CD4-positive, CD25-positive, alpha-beta regulatory T cell (primary cell): ENCODE results near the gene TCP10L. TPM values are rescaled to one million over a fixed set of nuclear protein-coding genes. Genes with fewer than 3 reads are reported as not detected.
"Not testable (repeated sequence)": the region's sequence is repeated elsewhere in the genome, so short reads cannot be mapped to it uniquely, and the experiment has no call there.

Experiments
- ATAC-seq, 2 donors: fragments of 150-1000 bp; cut with Tn5 transposase; one replicate each; pipeline ENCODE4 v1.10.0; 2021; ENCODE audit warnings: low read depth in 2 of 2, moderate number of reproducible peaks in 2 of 2, moderate library complexity in 1 of 2
- DNase-seq, 3 donors: peaks; one replicate each; pipeline versions ENCODE4 v3.0.0 to v3.0.0-alpha.2; 2012 to 2022; ENCODE audit warnings: mixed read lengths in 1 of 3
- H3K27ac ChIP-seq: one replicate; pipeline ENCODE4 v1.7.0; 2013; ENCODE audit warnings: mild to moderate bottlenecking, low read length; ENCODE audit not compliant: insufficient read depth, poor library complexity, severe bottlenecking
- H3K27me3 ChIP-seq: one replicate; pipeline ENCODE4 v1.7.0; 2013; ENCODE audit warnings: low read length; ENCODE audit not compliant: control insufficient read depth, insufficient read depth
- H3K36me3 ChIP-seq: one replicate; pipeline ENCODE4 v1.7.0; 2013; ENCODE audit warnings: mild to moderate bottlenecking, low read length, moderate library complexity; ENCODE audit not compliant: control insufficient read depth, insufficient read depth
- H3K4me1 ChIP-seq: 2 replicates; pipeline ENCODE4 v1.7.0; 2013; ENCODE audit warnings: mild to moderate bottlenecking, low read length; ENCODE audit not compliant: insufficient read depth, control insufficient read depth, poor library complexity, severe bottlenecking
- H3K4me3 ChIP-seq: one replicate; pipeline ENCODE4 v1.7.0; 2013; ENCODE audit warnings: low read depth, mild to moderate bottlenecking, low read length, moderate library complexity
- H3K9me3 ChIP-seq, 2 experiments: 1 replicate in 1 of 2; 2 replicates in 1 of 2; pipeline ENCODE4 v1.7.0; 2013; ENCODE audit warnings: low read length in 2 of 2, mild to moderate bottlenecking in 1 of 2, moderate library complexity in 1 of 2; ENCODE audit not compliant: control insufficient read depth in 2 of 2
- H3K27ac Mint-ChIP-seq, 3 donors: one replicate each; pipeline ENCODE4 v1.8.0; 2020 to 2022; ENCODE audit warnings: mild to moderate bottlenecking in 3 of 3, mixed read lengths in 3 of 3, moderate library complexity in 2 of 3
- H3K27me3 Mint-ChIP-seq: one replicate; pipeline ENCODE4 v1.8.0; 2022; ENCODE audit warnings: mild to moderate bottlenecking, mixed read lengths
- H3K36me3 Mint-ChIP-seq: one replicate; pipeline ENCODE4 v1.8.0; 2020; ENCODE audit warnings: mixed read lengths
- H3K4me1 Mint-ChIP-seq, 4 donors: one replicate each; pipeline ENCODE4 v1.8.0; 2020 to 2022; ENCODE audit warnings: mixed read lengths in 4 of 4, mild to moderate bottlenecking in 1 of 4
- H3K4me3 Mint-ChIP-seq, 4 donors: one replicate each; pipeline ENCODE4 v1.8.0; 2020 to 2022; ENCODE audit warnings: mild to moderate bottlenecking in 4 of 4, mixed read lengths in 4 of 4, moderate library complexity in 3 of 4
- H3K9me3 Mint-ChIP-seq, 7 donors: one replicate each; pipeline ENCODE4 v1.8.0; 2020 to 2022; ENCODE audit warnings: mixed read lengths in 7 of 7, mild to moderate bottlenecking in 3 of 7, moderate library complexity in 2 of 7
- polyA plus RNA-seq, 4 donors: library from polyadenylated mRNA; unstranded; fragments of 300-500 nt; fragmentation: Illumina TruSeq; gene quantifications; one replicate each; pipeline ENCODE4 v1.2.3, GENCODE V29; 2021
- total RNA-seq: library from RNA; stranded (reverse); gene quantifications from one replicate; pipeline ENCODE4 v1.2.3, GENCODE V29; 2022

The TCP10L gene
- total and polyA plus RNA-seq, 5 donors from 2014 or later: 0.27 to 1.1 (median 0.39) TPM

GRCh38 chr21:32561476-32561875 lies 23.8 kb downstream of the TCP10L start:
- not testable (repeated sequence) for H3K27ac Mint-ChIP-seq, DNase-seq, H3K4me3 ChIP-seq, H3K4me3 Mint-ChIP-seq, H3K36me3 ChIP-seq, H3K4me1 ChIP-seq, H3K27me3 ChIP-seq, H3K4me1 Mint-ChIP-seq, ATAC-seq, H3K27me3 Mint-ChIP-seq, H3K27ac ChIP-seq, H3K36me3 Mint-ChIP-seq
- H3K9me3 ChIP-seq: peaks cover 3 to 10% of the 10 kb centered on the region in 2 experiments
- H3K9me3 Mint-ChIP-seq: peaks cover 0 to 11% (median 4%) of the 10 kb centered on the region in 7 donors

GRCh38 chr21:32560896-32561295 lies 24.4 kb downstream of the TCP10L start:
- Mint-ChIP-seq H3K36me3 (no peaks in the 10 kb centered on the region), H3K4me3 (no peak overlapping the region), H3K27me3 (no peaks in the 10 kb centered on the region), H3K27ac (no peak overlapping the region), H3K4me1 (peaks cover 0 to 2% (median 0%) of the 10 kb centered on the region in 4 donors), H3K9me3 (peaks cover 0 to 11% (median 4%) of the 10 kb centered on the region in 7 donors)
- peaks cover 3 to 10% of the 10 kb centered on the region in 2 experiments for H3K9me3 ChIP-seq
- ATAC-seq (no peak), DNase-seq (no peak)
- no peaks in the 10 kb centered on the region for H3K4me1 ChIP-seq
- H3K4me3 ChIP-seq: no peak overlapping the region
- no peak overlapping the region for H3K27ac ChIP-seq
- H3K36me3 ChIP-seq: no peaks in the 10 kb centered on the region
- peaks cover 4% of the 10 kb centered on the region for H3K27me3 ChIP-seq

- Histone ChIP-seq H3K4me1 (no peaks in the 10 kb centered on the region), H3K9me3 (no peaks in the 10 kb centered on the region), H3K27ac (no peak overlapping the region), H3K36me3 (no peaks in the 10 kb centered on the region), H3K27me3 (no peaks in the 10 kb centered on the region), H3K4me3 (no peak overlapping the region)
- Mint-ChIP-seq H3K36me3 (no peaks in the 10 kb centered on the region), H3K27ac (no peak overlapping the region), H3K27me3 (no peaks in the 10 kb centered on the region), H3K9me3 (peaks cover 0 to 2% (median 0%) of the 10 kb centered on the region in 7 donors), H3K4me3 (no peak overlapping the region), H3K4me1 (peaks cover 0 to 2% (median 0%) of the 10 kb centered on the region in 4 donors)
- ATAC-seq: no peak
- no peak for DNase-seq
Observed at GRCh38 chr21:32559006-32559610, 26.2 kb downstream of the TCP10L start.

GRCh38 chr21:32558106-32558505 lies 27.2 kb downstream of the TCP10L start:
- H3K4me3 ChIP-seq: no peak overlapping the region
- Mint-ChIP-seq H3K27ac (no peak overlapping the region), H3K4me3 (no peak overlapping the region), H3K36me3 (no peaks in the 10 kb centered on the region), H3K9me3 (peaks cover 0 to 2% (median 0%) of the 10 kb centered on the region in 7 donors), H3K4me1 (peaks cover 0 to 2% (median 0%) of the 10 kb centered on the region in 4 donors), H3K27me3 (no peaks in the 10 kb centered on the region)
- DNase-seq (no peak), ATAC-seq (no peak)
- H3K27ac ChIP-seq: no peak overlapping the region
- no peaks in the 10 kb centered on the region for H3K36me3 ChIP-seq
- no peaks in the 10 kb centered on the region for H3K4me1 ChIP-seq
- no peaks in the 10 kb centered on the region for H3K27me3 ChIP-seq
- no peaks in the 10 kb centered on the region for H3K9me3 ChIP-seq

- H3K4me3 ChIP-seq: no peak overlapping the region
- no peaks in the 10 kb centered on the region for H3K9me3 ChIP-seq
- H3K27ac ChIP-seq: no peak overlapping the region
- H3K4me1 ChIP-seq: no peaks in the 10 kb centered on the region
- no peaks in the 10 kb centered on the region for H3K36me3 Mint-ChIP-seq
- H3K27me3 ChIP-seq: no peaks in the 10 kb centered on the region
- no peak overlapping the region for H3K4me3 Mint-ChIP-seq
- H3K9me3 Mint-ChIP-seq: peaks cover 0 to 2% (median 0%) of the 10 kb centered on the region in 7 donors
- no peak overlapping the region for H3K27ac Mint-ChIP-seq
- DNase-seq (no peak), ATAC-seq (no peak)
- H3K4me1 Mint-ChIP-seq: no peaks in the 10 kb centered on the region
- no peaks in the 10 kb centered on the region for H3K27me3 Mint-ChIP-seq
- H3K36me3 ChIP-seq: no peaks in the 10 kb centered on the region
Observed at GRCh38 chr21:32554832-32555638, 30.3 kb downstream of the TCP10L start.

GRCh38 chr21:32549886-32550285 lies 35.4 kb downstream of the TCP10L start:
- Mint-ChIP-seq H3K27me3 (no peaks in the 10 kb centered on the region), H3K27ac (no peak overlapping the region), H3K36me3 (no peaks in the 10 kb centered on the region), H3K4me1 (no peaks in the 10 kb centered on the region), H3K4me3 (no peak overlapping the region), H3K9me3 (no peaks in the 10 kb centered on the region)
- Histone ChIP-seq H3K4me3 (no peak overlapping the region), H3K27me3 (no peaks in the 10 kb centered on the region), H3K9me3 (no peaks in the 10 kb centered on the region), H3K36me3 (no peaks in the 10 kb centered on the region), H3K4me1 (no peaks in the 10 kb centered on the region), H3K27ac (no peak overlapping the region)
- DNase-seq (no peak), ATAC-seq (no peak)

- H3K4me3 Mint-ChIP-seq: no peak overlapping the region
- no peaks in the 10 kb centered on the region for H3K4me1 ChIP-seq
- H3K4me3 ChIP-seq: no peak overlapping the region
- no peak overlapping the region for H3K27ac Mint-ChIP-seq
- H3K36me3 ChIP-seq: no peaks in the 10 kb centered on the region
- H3K9me3 Mint-ChIP-seq: no peaks in the 10 kb centered on the region
- no peaks in the 10 kb centered on the region for H3K9me3 ChIP-seq
- no peak for DNase-seq
- H3K4me1 Mint-ChIP-seq: no peaks in the 10 kb centered on the region
- H3K27me3 ChIP-seq: no peaks in the 10 kb centered on the region
- H3K36me3 Mint-ChIP-seq: no peaks in the 10 kb centered on the region
- no peaks in the 10 kb centered on the region for H3K27me3 Mint-ChIP-seq
- ATAC-seq: no peak
- H3K27ac ChIP-seq: no peak overlapping the region
Observed at GRCh38 chr21:32549440-32549839, 35.9 kb downstream of the TCP10L start.

- Mint-ChIP-seq H3K4me1 (no peaks in the 10 kb centered on the region), H3K36me3 (no peaks in the 10 kb centered on the region), H3K27ac (no peak overlapping the region), H3K27me3 (no peaks in the 10 kb centered on the region), H3K4me3 (no peak overlapping the region), H3K9me3 (no peaks in the 10 kb centered on the region)
- H3K4me1 ChIP-seq: no peaks in the 10 kb centered on the region
- no peak overlapping the region for H3K27ac ChIP-seq
- ATAC-seq (no peak), DNase-seq (no peak)
- H3K4me3 ChIP-seq: no peak overlapping the region
- H3K36me3 ChIP-seq: no peaks in the 10 kb centered on the region
- H3K27me3 ChIP-seq: no peaks in the 10 kb centered on the region
- H3K9me3 ChIP-seq: no peaks in the 10 kb centered on the region
Observed at GRCh38 chr21:32548978-32549377, 36.3 kb downstream of the TCP10L start.
